GM12891 (cell line): ENCODE measurements around the gene RBL2. TPM values are rescaled to one million over a fixed set of nuclear protein-coding genes. Genes with fewer than 3 reads are reported as not detected.
A peak's percentile ranks its signal among the peaks of the same experiment; 100 is the strongest.
"Not testable (repeated sequence)": the region's sequence is repeated elsewhere in the genome, so short reads cannot be mapped to it uniquely, and the experiment has no call there.

Source experiments
- DNase-seq: peaks from one replicate; pipeline ENCODE4 v3.0.0; 2011; ENCODE audit warnings: low spot score; ENCODE audit not compliant: insufficient read length
- FAIRE-seq: peaks from 2 replicates; lab custom pipeline; 2011; peaks lifted over from hg19 to GRCh38; lab: Jason Lieb, UNC
- PAX5 ChIP-seq: IDR thresholded peaks from 2 replicates; pipeline ENCODE4 v1.6.1; 2011; ENCODE audit warnings: low read length, moderate library complexity, mild to moderate bottlenecking; ENCODE audit not compliant: insufficient read depth, severe bottlenecking
- POLR2A ChIP-seq: IDR thresholded peaks from 2 replicates; pipeline ENCODE4 v1.6.1; 2011; ENCODE audit warnings: low read depth, low read length, control low read depth
- POLR2AphosphoS5 ChIP-seq: IDR thresholded peaks from 2 replicates; pipeline ENCODE4 v1.6.1; 2011; ENCODE audit warnings: low read depth, low read length, control low read depth
- POU2F2 ChIP-seq: IDR thresholded peaks from 2 replicates; pipeline ENCODE4 v1.6.1; 2011; ENCODE audit warnings: low read depth, mild to moderate bottlenecking, control low read depth, low read length, moderate library complexity
- SPI1 ChIP-seq: IDR thresholded peaks from 2 replicates; pipeline ENCODE4 v1.6.1; 2011; ENCODE audit warnings: low read depth, low read length, control low read depth
- TAF1 ChIP-seq: IDR thresholded peaks from 2 replicates; pipeline ENCODE4 v1.6.1; 2011; ENCODE audit warnings: low read depth, low read length, control low read depth
- polyA plus RNA-seq: library from polyadenylated mRNA; unstranded; fragments of >200 nt; gene quantifications from one replicate; pipeline ENCODE4 v1.2.1, GENCODE V29; 2012; ENCODE audit warnings: low read depth, missing spikeins, inconsistent platforms; ENCODE audit not compliant: missing spikeins

RBL2 gene
- polyA plus RNA-seq = 22.9 TPM

- peak; percentile 60 for DNase-seq
- no peak for FAIRE-seq
- TF ChIP-seq TAF1 (no peak), POLR2A (peak; percentile 23; the same call in 1 of the 2 replicates), POLR2AphosphoS5 (0 out of 2 replicates have a peak, but pooled peaks have one; percentile 46), SPI1 (peak; percentile 69), PAX5 (no peak)
Measured at GRCh38 chr16:53434377-53435065, at the start of gene RBL2. Gene RBL2 (plus strand): TSS chr16:53434471. CDS start chr16:53434557, 86 bp downstream.

GRCh38 chr16:53384610-53385009 lies 49.7 kb upstream of the RBL2 start:
- not testable (repeated sequence) for FAIRE-seq, DNase-seq

GRCh38 chr16:53404959-53405358 lies 29.3 kb upstream of the RBL2 start:
- no peak for TF ChIP-seq PAX5
- no peak for TF ChIP-seq POLR2A
- TF ChIP-seq POLR2AphosphoS5 = no peak
- no peak for TF ChIP-seq POU2F2
- TF ChIP-seq SPI1 = no peak
- no peak for TF ChIP-seq TAF1
- DNase-seq = no peak
- FAIRE-seq = no peak

GRCh38 chr16:53412549-53412948 lies 21.7 kb upstream of the RBL2 start:
- TF ChIP-seq POU2F2 = no peak
- TF ChIP-seq POLR2AphosphoS5 = no peak
- no peak for TF ChIP-seq SPI1
- TF ChIP-seq PAX5 = no peak
- no peak for TF ChIP-seq TAF1
- no peak for TF ChIP-seq POLR2A
- no peak for FAIRE-seq
- DNase-seq = no peak

GRCh38 chr16:53413864-53414263 lies 20.4 kb upstream of the RBL2 start:
- DNase-seq = no peak
- no peak for TF ChIP-seq SPI1
- no peak for TF ChIP-seq POU2F2
- TF ChIP-seq POLR2A = no peak
- no peak for TF ChIP-seq POLR2AphosphoS5
- no peak for TF ChIP-seq TAF1
- no peak for FAIRE-seq

- no peak for DNase-seq
- no peak for FAIRE-seq
- TF ChIP-seq TAF1 (no peak), SPI1 (no peak), POU2F2 (no peak), PAX5 (no peak), POLR2AphosphoS5 (no peak), POLR2A (no peak)
Measured at GRCh38 chr16:53414381-53414780, 19.9 kb upstream of the RBL2 start.

GRCh38 chr16:53415504-53415903 lies 18.8 kb upstream of the RBL2 start:
- DNase-seq (no peak), FAIRE-seq (no peak)
- TF ChIP-seq POU2F2 (no peak), PAX5 (no peak), POLR2A (no peak), SPI1 (no peak), POLR2AphosphoS5 (no peak), TAF1 (no peak)

GRCh38 chr16:53417011-53417410 lies 17.3 kb upstream of the RBL2 start:
- DNase-seq = no peak
- TF ChIP-seq PAX5 = no peak
- TF ChIP-seq TAF1 = no peak
- TF ChIP-seq POU2F2 = no peak
- TF ChIP-seq POLR2A = no peak
- TF ChIP-seq POLR2AphosphoS5 = no peak
- no peak for TF ChIP-seq SPI1
- no peak for FAIRE-seq

- FAIRE-seq (no peak), DNase-seq (no peak)
- TF ChIP-seq SPI1 (no peak), TAF1 (no peak), POU2F2 (no peak), POLR2A (no peak), PAX5 (no peak), POLR2AphosphoS5 (no peak)
Measured at GRCh38 chr16:53417976-53418375, 16.3 kb upstream of the RBL2 start.

GRCh38 chr16:53419383-53419709 lies 14.9 kb upstream of the RBL2 start:
- not testable (repeated sequence) for DNase-seq, FAIRE-seq

GRCh38 chr16:53421248-53421647 lies 13.0 kb upstream of the RBL2 start:
- FAIRE-seq = no peak

GRCh38 chr16:53423968-53424367 lies 10.3 kb upstream of the RBL2 start:
- DNase-seq, FAIRE-seq: not testable (repeated sequence)

More at GRCh38 chr16:53421248-53421647, 13.0 kb upstream of the RBL2 start:
- TF ChIP-seq POLR2AphosphoS5 = no peak
- TF ChIP-seq PAX5 = no peak
- no peak for TF ChIP-seq TAF1
- no peak for TF ChIP-seq POU2F2
- no peak for TF ChIP-seq POLR2A
- TF ChIP-seq SPI1 = no peak
- no peak for DNase-seq
